KMS-11 (cell line): ENCODE results near the gene GGA1.

ENCODE experiments used
- H2AFZ ChIP-seq: fragments of 200-600 bp; sonication (generic); 2 replicates; pipeline ENCODE4 v1.6.1; 2016; ENCODE audit warnings: antibody characterized with exemption, mixed run types, low read depth
- H3K27ac ChIP-seq: fragments of 200-600 bp; sonication (generic); 2 replicates; pipeline ENCODE4 v1.6.1; 2016; ENCODE audit warnings: mild to moderate bottlenecking, mixed run types
- H3K27me3 ChIP-seq: fragments of 200-600 bp; sonication (generic); 2 replicates; pipeline ENCODE4 v1.6.1; 2017; ENCODE audit warnings: mild to moderate bottlenecking, low read depth, mixed run types, moderate library complexity; ENCODE audit not compliant: insufficient read depth
- H3K36me3 ChIP-seq: fragments of 200-600 bp; sonication (generic); 2 replicates; pipeline ENCODE4 v1.6.1; 2017; ENCODE audit warnings: mild to moderate bottlenecking, mixed run types; ENCODE audit not compliant: insufficient read depth
- H3K4me1 ChIP-seq: fragments of 200-600 bp; sonication (generic); 2 replicates; pipeline ENCODE4 v1.6.1; 2016; ENCODE audit warnings: mild to moderate bottlenecking, low read depth, mixed run types; ENCODE audit not compliant: poor library complexity, severe bottlenecking
- H3K4me2 ChIP-seq: fragments of 200-600 bp; sonication (generic); 2 replicates; pipeline ENCODE4 v1.7.0; 2016; ENCODE audit warnings: mild to moderate bottlenecking, mixed run types
- H3K4me3 ChIP-seq: fragments of 200-600 bp; sonication (generic); IDR thresholded peaks from 2 replicates; pipeline ENCODE4 v1.6.1; 2017; ENCODE audit warnings: low read depth, low read length, mixed read lengths; ENCODE audit not compliant: insufficient read depth
- H3K79me2 ChIP-seq: fragments of 200-600 bp; sonication (generic); 2 replicates; pipeline ENCODE4 v1.6.1; 2016; ENCODE audit warnings: low read depth, mixed run types; ENCODE audit not compliant: insufficient read depth
- H3K9ac ChIP-seq: fragments of 200-600 bp; sonication (generic); 2 replicates; pipeline ENCODE4 v1.6.1; 2016; ENCODE audit warnings: mild to moderate bottlenecking, mixed run types
- H4K20me1 ChIP-seq: fragments of 200-600 bp; sonication (generic); 2 replicates; pipeline ENCODE4 v1.6.1; 2016; ENCODE audit warnings: mild to moderate bottlenecking, mixed run types; ENCODE audit not compliant: insufficient read depth
- TF ChIP-seq, protein P1 (sequence below): fragments of 200-600 bp; sonication (generic); conservative IDR thresholded peaks from 2 replicates; pipeline ENCODE4 v1.6.1; 2017; ENCODE audit warnings: low read depth, mild to moderate bottlenecking, antibody characterized with exemption, low read length, moderate library complexity, mixed read lengths

The GGA1 gene

DNA sequence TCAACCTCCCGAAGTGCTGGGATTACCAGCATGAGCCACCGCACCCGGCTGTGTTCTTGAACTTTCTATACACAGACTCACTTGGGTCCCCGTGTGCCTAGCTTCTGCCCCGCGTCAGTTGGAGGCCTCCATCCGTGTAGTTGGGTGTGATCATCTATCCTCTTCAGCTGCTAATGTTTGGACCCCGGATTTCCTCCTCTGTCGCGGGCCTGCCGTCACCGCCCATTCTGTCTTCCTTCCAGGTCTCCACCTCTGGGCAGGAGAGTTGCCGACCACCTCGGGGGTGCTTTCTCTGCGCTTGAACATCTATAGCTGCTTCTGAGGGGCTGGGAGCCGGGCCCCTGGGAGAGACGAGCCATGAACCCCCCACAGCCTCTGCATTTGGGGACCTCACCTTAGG is 42.8 kb upstream of the GGA1 start:
- no peak overlapping the region for H3K27ac ChIP-seq
- H3K4me3 ChIP-seq: no peak overlapping the region
- peaks cover 16% of the 10 kb centered on the region for H3K4me1 ChIP-seq
- no peak overlapping the region for H2AFZ ChIP-seq
- no peaks in the 10 kb centered on the region for H3K79me2 ChIP-seq
- no peaks in the 10 kb centered on the region for H3K36me3 ChIP-seq
- no peak overlapping the region for H3K4me2 ChIP-seq
- no peak overlapping the region for H3K9ac ChIP-seq
- H4K20me1 ChIP-seq: no peaks in the 10 kb centered on the region
- H3K27me3 ChIP-seq: peaks cover 51% of the 10 kb centered on the region
- TF ChIP-seq, protein P1, sequence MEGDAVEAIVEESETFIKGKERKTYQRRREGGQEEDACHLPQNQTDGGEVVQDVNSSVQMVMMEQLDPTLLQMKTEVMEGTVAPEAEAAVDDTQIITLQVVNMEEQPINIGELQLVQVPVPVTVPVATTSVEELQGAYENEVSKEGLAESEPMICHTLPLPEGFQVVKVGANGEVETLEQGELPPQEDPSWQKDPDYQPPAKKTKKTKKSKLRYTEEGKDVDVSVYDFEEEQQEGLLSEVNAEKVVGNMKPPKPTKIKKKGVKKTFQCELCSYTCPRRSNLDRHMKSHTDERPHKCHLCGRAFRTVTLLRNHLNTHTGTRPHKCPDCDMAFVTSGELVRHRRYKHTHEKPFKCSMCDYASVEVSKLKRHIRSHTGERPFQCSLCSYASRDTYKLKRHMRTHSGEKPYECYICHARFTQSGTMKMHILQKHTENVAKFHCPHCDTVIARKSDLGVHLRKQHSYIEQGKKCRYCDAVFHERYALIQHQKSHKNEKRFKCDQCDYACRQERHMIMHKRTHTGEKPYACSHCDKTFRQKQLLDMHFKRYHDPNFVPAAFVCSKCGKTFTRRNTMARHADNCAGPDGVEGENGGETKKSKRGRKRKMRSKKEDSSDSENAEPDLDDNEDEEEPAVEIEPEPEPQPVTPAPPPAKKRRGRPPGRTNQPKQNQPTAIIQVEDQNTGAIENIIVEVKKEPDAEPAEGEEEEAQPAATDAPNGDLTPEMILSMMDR: no peak

DNA sequence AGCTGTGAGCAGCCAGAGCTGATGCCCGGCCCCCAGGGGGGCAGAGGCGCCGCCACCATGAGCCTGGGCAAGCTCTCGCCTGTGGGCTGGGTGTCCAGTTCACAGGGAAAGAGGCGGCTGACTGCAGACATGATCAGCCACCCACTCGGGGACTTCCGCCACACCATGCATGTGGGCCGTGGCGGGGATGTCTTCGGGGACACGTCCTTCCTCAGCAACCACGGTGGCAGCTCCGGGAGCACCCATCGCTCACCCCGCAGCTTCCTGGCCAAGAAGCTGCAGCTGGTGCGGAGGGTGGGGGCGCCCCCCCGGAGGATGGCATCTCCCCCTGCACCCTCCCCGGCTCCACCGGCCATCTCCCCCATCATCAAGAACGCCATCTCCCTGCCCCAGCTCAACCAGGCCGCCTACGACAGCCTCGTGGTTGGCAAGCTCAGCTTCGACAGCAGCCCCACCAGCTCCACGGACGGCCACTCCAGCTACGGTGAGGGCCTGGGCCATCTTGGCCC is 42.3 kb upstream of the GGA1 start:
- H2AFZ ChIP-seq: no peak overlapping the region
- no peaks in the 10 kb centered on the region for H3K36me3 ChIP-seq
- H3K4me1 ChIP-seq: peaks cover 15% of the 10 kb centered on the region
- no peak overlapping the region for H3K4me3 ChIP-seq
- no peak overlapping the region for H3K9ac ChIP-seq
- H3K79me2 ChIP-seq: no peaks in the 10 kb centered on the region
- no peak overlapping the region for H3K27ac ChIP-seq
- peak overlapping the region; percentile 29; the same call in 1 of the 2 replicates for H3K4me2 ChIP-seq
- H4K20me1 ChIP-seq: no peaks in the 10 kb centered on the region
- TF ChIP-seq, protein P1: no peak
- H3K27me3 ChIP-seq: peaks cover 46% of the 10 kb centered on the region

DNA sequence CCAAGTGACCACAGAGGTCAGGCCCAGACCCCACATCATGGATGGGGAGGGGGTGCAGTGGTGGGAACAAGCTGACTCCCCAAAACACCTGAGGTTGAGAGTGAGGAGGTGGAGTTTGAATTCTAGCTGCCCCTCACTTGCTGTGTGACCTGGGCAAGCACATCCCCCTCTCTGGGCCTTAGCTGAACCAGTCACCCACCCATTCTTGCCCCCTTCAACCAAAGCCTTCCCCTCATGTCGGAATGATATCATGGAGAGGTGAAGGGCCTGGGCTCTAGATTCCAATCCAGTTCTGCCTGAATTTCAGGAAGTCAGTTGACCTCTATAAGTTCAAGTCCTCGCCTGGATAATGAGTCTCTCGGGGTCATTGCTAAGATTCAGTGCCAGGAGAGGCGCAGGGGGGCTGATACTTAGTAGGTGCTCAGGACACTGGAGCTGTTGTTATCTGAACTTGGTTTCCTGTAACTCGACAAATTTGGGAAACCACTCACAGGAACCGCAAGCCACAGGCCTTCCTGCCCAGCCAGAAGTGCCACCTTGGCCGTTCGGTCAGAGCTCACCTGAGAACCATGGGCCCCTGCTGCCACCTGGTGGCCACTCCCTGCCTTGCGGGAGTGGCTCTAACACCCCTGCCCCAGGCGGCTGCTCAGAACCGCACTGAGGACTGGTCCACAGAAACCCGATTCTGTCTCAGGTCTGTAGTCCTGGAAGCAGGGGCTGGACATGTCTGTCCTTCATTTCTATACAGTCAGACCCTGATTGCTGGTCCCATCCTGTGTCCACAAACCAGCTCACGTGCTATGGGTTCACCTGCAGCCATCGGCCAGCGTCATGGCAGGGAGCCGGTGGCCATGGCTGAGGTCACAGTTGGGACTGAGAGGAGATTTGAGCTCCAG is 41.5 kb upstream of the GGA1 start:
- Histone ChIP-seq H2AFZ (no peak overlapping the region), H4K20me1 (no peaks in the 10 kb centered on the region), H3K27ac (no peak overlapping the region), H3K9ac (no peak overlapping the region), H3K4me1 (peaks cover 7% of the 10 kb centered on the region), H3K36me3 (no peaks in the 10 kb centered on the region), H3K4me3 (no peak overlapping the region), H3K79me2 (no peaks in the 10 kb centered on the region), H3K4me2 (peak overlapping the region; percentile 29; the same call in 1 of the 2 replicates), H3K27me3 (peaks cover 43% of the 10 kb centered on the region; the same call in 1 of the 2 replicates)
- TF ChIP-seq, protein P1: peak; percentile 90

DNA sequence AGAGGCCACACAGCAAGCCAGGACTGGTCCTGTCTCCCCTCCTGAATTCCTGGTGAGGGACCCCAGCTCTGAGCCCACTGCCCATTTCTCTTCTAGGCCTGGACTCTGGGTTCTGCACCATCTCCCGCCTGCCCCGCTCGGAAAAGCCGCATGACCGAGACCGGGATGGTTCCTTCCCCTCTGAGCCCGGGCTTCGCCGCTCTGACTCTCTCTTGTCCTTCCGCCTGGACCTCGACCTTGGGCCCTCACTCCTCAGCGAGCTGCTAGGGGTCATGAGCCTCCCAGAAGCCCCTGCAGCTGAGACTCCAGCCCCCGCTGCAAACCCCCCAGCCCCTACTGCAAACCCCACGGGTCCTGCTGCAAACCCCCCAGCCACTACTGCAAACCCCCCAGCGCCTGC is 40.6 kb upstream of the GGA1 start:
- no peak overlapping the region for H3K27ac ChIP-seq
- H3K4me3 ChIP-seq: no peak overlapping the region
- no peak overlapping the region for H3K4me2 ChIP-seq
- no peaks in the 10 kb centered on the region for H4K20me1 ChIP-seq
- no peak overlapping the region for H2AFZ ChIP-seq
- H3K36me3 ChIP-seq: no peaks in the 10 kb centered on the region
- H3K4me1 ChIP-seq: peaks cover 7% of the 10 kb centered on the region
- no peaks in the 10 kb centered on the region for H3K79me2 ChIP-seq
- H3K9ac ChIP-seq: no peak overlapping the region
- TF ChIP-seq, protein P1: no peak
- peaks cover 47% of the 10 kb centered on the region; the same call in 1 of the 2 replicates for H3K27me3 ChIP-seq
